HG02798 (cell line): Measurements from ENCODE around the gene MGAT5.

Experiments
- ATAC-seq: cut with Tn5 transposase; IDR thresholded peaks from one replicate; pipeline ENCODE4 v1.9.1; 2021; ENCODE audit warnings: mild to moderate bottlenecking; ENCODE audit not compliant: unreplicated experiment, poor library complexity

The MGAT5 gene

DNA sequence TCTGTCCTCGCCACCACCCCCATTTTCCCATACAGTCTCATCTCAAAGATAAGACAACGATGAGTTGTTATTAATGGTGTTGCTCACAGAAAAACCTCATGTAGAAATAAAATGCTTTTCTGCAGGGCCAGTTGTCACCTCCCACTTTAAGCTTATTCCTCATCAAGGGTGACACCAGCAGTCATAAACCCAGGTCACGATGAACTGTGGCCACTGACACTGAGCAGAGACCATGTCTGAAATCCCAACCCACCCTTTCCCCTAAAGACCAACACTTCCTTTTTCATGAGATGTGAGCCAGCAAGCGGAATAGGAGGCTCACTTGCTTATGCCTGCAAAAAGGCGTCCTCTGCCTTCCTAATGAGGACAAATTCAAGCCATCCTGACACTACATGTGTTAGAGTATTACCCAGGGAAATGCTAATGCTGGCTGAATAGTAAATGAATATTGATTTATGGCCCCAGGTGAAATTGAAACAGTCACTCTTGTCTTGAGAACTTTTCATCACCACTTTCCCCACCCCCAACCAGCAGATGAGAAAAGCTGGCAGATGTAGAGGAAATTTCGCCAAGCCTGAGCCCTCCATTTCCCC is 228.4 kb downstream of the MGAT5 start:
- ATAC-seq, result no peak

DNA sequence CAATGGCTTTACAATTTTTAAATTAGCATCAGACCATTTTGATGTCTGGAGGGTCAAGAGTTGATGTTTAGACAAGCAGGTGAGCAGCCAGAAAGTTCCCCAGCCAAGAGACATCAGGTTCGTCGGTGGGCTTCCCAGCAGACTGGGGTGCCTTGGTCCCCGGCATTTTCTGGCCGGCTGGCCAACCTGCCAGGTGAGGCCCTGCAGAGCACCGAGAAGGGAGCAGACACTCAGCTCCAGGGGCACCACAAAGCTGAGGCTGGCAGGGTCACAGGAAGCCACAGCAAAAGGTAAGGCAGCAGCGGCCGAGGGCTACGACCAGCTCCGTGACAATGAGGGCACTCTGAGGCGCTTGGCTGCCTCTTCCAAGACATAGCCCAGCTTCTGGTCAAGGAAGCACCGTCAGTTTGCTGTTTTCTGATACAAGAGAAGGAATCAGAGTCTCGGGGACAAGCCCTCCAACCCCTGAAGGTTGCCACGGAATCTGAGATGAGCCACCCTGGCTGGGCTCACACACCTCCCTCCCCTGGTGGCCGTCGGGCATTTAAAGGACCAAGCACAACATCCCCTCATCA is 229.0 kb downstream of the MGAT5 start:
- ATAC-seq, result no peak

DNA sequence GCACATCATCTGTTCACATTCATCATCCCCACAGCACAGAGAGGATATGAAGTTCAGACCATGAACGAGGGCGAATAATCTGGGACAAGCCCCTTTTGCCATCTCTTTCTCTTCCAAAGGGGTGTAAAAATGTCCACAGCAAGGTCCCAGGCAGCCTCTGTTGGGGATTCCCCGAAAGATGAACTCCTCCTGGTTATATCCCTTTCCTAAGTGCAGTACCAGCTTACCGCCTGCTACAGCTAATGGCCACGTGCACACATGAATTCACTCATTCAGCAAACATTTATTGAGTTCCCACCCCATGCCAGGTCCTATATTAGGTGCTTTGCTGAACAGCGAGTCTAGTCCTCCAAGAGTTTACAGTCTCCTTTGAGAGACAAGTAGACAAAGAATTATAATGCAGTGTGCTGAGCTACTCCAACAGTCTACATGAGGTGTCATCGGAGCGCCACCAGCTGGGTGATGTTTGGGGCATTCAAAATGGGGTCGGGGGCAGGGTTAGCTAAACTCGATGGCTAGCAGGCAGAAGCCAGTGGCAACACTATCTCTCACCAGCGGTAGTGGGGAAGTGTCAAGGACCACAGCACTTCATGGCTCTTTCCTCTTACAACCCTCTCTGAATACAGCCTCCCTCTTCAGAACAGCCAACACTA is 236.0 kb downstream of the MGAT5 start:
- no peak for ATAC-seq

- ATAC-seq, result no peak
These were observed 236.7 kb downstream of the MGAT5 start for GRCh38 chr2:134490559-134490958.

- ATAC-seq, result no peak
These were observed 237.2 kb downstream of the MGAT5 start for GRCh38 chr2:134491022-134491421.

DNA sequence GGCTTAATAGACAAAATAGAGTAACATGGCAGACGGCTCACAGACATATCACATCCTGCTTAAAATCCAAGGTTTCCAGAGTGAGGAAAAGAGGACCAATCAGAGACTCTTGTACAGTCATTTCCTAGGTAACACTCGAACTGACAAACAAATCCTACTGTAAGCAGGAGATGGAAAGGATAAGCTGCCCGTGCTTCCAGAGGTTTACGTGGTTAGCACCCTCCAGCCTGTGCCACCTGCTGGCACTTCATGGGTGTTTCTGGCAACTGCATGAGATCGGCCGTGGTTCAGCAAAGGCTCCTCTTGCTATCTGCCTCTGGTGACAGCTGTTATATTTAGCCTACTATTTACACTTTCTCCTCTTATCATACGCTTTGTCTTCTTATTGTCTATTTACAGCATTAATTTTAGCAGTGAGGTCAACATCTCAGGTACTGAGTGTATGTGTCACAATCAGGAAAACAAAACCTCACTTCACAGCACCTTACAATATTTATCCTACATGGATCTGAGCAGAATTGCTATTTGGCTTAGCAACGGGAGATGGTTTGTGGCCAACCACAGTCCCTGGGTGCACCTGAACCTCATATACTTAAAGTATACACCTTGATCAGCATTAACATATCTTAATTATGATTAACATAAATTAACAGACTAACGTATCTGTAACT is 238.0 kb downstream of the MGAT5 start:
- ATAC-seq, result no peak

- no peak for ATAC-seq
These were observed 239.9 kb downstream of the MGAT5 start for GRCh38 chr2:134493797-134494196.

GRCh38 chr2:134498654-134499053 is 244.8 kb downstream of the MGAT5 start:
- no peak for ATAC-seq

DNA sequence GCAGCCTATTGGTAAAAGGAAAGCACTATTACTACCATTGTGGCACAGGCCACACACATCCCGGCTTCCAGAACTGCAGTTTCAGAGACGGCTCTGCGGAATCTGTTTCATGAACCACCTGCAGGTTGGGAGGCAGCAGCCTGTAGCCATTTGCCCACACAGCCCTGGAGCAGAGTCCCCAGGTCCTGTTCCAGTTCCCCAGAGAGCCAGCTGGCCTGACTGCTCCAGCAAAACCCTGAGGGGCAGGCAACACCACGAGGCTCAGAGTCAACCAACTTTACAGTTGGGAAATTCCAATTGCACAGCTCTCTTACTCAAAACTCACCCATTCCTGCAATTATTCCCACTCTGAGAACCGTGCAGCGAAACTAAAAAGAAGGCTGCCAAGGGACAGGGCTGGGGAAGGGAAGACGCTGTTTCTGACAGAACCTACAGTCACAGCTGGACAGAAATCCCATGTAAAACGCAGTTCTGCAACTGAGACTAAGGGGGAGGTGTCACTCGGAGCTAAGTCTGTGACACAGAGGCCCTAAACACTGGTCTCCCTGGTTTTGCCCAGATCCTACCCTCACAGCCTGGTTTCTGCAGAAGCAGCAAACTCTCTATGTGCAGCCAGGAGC is 245.5 kb downstream of the MGAT5 start:
- no peak for ATAC-seq

GRCh38 chr2:134500211-134500935 is 246.5 kb downstream of the MGAT5 start:
- no peak for ATAC-seq

DNA sequence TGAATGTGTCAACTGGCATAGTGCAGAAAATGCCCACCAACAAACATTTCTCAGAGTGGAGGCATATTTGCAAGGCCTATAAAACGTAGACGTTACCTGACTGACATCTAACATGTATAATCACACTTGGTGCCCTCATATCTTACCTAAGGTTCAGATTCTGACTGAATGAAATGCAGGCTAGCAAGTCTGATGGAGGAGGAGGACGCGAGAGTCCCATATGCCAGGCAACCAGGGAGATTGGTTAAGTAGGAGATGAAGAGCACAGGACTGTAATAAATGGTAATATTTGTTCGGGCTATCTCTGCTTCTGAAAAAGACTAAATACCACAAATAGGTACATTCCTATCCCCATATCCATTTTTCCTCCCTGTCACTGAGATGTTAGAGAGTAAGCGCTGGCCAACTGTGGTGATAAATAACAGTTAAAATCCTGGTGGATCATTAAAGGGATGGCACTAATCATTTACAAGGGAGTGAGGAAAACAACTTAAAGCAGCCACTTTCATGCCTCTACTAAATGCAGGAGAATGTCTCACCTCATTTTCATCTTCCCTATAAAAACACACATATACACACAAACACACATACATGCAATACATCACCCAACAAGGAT is 247.7 kb downstream of the MGAT5 start:
- ATAC-seq, result no peak

GRCh38 chr2:134502104-134502503 is 248.2 kb downstream of the MGAT5 start:
- no peak for ATAC-seq
